Measurements from ENCODE around the gene PGLYRP4. TPM values are rescaled to one million over a fixed set of nuclear protein-coding genes. Genes with fewer than 3 reads are reported as not detected.
"Not testable (repeated sequence)": the region's sequence is repeated elsewhere in the genome, so short reads cannot be mapped to it uniquely, and the experiment has no call there.

The PGLYRP4 gene
- total RNA-seq, 4 donors from 2014 or later = not detected

DNA sequence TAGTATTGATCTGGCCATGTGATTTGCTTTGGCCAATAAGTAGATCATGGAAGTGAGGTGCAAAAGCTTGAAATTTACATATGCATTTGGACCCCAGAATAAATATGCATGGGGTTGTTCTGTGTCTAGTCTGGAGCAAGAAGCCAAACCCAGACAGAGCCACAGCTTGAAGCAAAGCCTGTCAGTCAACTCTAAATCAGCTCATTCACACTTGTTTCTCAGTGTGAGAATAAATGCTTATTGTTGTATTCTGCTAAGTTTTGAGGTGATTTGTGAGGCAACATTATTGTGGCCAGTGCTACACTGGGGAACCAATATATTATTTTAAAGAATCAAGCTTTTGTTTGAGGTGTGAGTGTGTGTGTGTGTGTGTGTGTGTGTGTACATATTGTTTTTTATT is 23.7 kb downstream of the PGLYRP4 start:
- no peak for DNase-seq
- H3K9me3 ChIP-seq = peaks cover 0 to 21% (median 0%) of the 10 kb centered on the region in 3 donors
- TF ChIP-seq, protein P1, sequence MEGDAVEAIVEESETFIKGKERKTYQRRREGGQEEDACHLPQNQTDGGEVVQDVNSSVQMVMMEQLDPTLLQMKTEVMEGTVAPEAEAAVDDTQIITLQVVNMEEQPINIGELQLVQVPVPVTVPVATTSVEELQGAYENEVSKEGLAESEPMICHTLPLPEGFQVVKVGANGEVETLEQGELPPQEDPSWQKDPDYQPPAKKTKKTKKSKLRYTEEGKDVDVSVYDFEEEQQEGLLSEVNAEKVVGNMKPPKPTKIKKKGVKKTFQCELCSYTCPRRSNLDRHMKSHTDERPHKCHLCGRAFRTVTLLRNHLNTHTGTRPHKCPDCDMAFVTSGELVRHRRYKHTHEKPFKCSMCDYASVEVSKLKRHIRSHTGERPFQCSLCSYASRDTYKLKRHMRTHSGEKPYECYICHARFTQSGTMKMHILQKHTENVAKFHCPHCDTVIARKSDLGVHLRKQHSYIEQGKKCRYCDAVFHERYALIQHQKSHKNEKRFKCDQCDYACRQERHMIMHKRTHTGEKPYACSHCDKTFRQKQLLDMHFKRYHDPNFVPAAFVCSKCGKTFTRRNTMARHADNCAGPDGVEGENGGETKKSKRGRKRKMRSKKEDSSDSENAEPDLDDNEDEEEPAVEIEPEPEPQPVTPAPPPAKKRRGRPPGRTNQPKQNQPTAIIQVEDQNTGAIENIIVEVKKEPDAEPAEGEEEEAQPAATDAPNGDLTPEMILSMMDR (IDR thresholded peaks at IDR 0.05 in 4 of 5, conservative IDR thresholded peaks at IDR 0.05 in 1 of 5) = no peak
- no peak for TF ChIP-seq POLR2A (IDR thresholded peaks at IDR 0.05)
- no peaks in the 10 kb centered on the region for H3K4me1 ChIP-seq
- no peaks in the 10 kb centered on the region for H3K27me3 ChIP-seq
- H3K27ac ChIP-seq = no peak overlapping the region
- ATAC-seq = no peak
- in situ Hi-C loops (cut with MboI; ENCODE audit: low sequenced_read_pairs in 4 of 4) = no loop called here
- no peak overlapping the region for H3K4me3 ChIP-seq
- no peaks in the 10 kb centered on the region for H3K36me3 ChIP-seq
- intact Hi-C loops (cut with DNase I; ENCODE audit: low total_unique reads) = no loop called here

DNA sequence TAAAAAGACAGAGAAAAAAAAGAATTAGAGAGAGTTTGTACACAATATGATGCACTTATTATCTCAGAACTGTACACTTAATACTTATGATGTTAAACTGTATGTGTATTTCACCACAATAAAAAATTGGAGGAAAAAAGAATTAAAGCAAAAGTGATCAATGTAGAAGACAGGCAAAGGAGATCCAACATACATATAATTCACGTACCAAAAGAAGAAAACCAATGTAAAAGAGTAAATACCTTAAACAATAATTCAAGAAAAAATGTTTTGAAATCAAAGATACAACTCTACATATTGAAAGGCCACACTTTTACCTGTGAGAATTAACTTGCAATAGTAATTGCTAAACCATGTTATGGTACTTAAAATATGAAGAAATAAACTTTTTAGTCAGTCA is 26.1 kb downstream of the PGLYRP4 start:
- no peak for TF ChIP-seq POLR2A (IDR thresholded peaks at IDR 0.05)
- TF ChIP-seq, protein P1 (IDR thresholded peaks at IDR 0.05 in 4 of 5, conservative IDR thresholded peaks at IDR 0.05 in 1 of 5) = no peak
- Histone ChIP-seq H3K36me3 (no peaks in the 10 kb centered on the region), H3K9me3 (peaks cover 0 to 21% (median 0%) of the 10 kb centered on the region in 3 donors), H3K27ac (no peak overlapping the region), H3K4me1 (no peaks in the 10 kb centered on the region), H3K27me3 (no peaks in the 10 kb centered on the region), H3K4me3 (no peak overlapping the region)
- intact Hi-C loops (cut with DNase I; ENCODE audit: low total_unique reads) = no loop called here
- in situ Hi-C loops (cut with MboI; ENCODE audit: low sequenced_read_pairs in 4 of 4) = no loop called here
- ATAC-seq (no peak), DNase-seq (no peak)

DNA sequence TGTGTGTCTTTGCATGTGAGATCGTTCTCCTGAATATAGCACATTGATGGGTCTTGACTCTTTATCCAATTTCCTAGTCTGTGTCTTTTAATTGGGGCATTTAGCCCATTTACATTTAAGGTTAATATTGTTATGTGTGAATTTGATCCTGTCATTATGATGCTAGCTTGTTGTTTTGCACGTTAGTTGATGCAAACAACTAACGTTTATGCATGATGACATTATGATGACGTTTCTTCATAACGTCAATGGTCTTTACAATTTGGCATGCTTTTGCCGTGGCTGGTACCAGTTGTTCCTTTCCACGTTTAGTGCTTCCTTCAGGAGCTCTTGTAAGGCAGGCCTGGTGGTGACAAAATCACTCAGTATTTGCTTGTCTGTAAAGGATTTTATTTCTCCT is 30.5 kb downstream of the PGLYRP4 start:
- H3K27ac ChIP-seq; intact Hi-C loops (cut with DNase I; ENCODE audit: low total_unique reads); H3K27me3 ChIP-seq; ATAC-seq; H3K4me1 ChIP-seq; H3K4me3 ChIP-seq; H3K36me3 ChIP-seq; in situ Hi-C loops (cut with MboI; ENCODE audit: low sequenced_read_pairs in 4 of 4); DNase-seq: not testable (repeated sequence)
- H3K9me3 ChIP-seq = peaks cover 0 to 11% (median 0%) of the 10 kb centered on the region in 3 donors

DNA sequence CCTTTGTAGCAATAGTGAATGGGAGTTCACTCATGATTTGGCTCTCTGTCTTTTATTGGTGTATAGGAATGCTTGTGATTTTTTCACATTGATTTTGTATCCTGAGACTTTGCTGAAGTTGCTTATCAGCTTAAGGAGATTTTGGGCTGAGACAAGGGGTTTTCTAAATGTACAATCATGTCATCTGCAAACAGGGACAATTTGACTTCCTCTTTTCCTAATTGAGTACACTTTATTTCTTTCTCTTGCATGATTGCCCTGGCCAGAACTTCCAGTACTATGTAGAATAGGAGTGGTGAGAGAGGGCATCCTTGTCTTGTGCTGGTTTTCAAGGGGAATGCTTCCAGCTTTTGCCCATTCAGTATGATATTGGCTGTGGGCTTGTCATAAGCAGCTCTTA is 32.6 kb downstream of the PGLYRP4 start:
- in situ Hi-C loops (cut with MboI; ENCODE audit: low sequenced_read_pairs in 4 of 4); H3K36me3 ChIP-seq; H3K9me3 ChIP-seq; H3K27ac ChIP-seq; H3K27me3 ChIP-seq; intact Hi-C loops (cut with DNase I; ENCODE audit: low total_unique reads); DNase-seq; H3K4me1 ChIP-seq; H3K4me3 ChIP-seq; ATAC-seq: not testable (repeated sequence)

DNA sequence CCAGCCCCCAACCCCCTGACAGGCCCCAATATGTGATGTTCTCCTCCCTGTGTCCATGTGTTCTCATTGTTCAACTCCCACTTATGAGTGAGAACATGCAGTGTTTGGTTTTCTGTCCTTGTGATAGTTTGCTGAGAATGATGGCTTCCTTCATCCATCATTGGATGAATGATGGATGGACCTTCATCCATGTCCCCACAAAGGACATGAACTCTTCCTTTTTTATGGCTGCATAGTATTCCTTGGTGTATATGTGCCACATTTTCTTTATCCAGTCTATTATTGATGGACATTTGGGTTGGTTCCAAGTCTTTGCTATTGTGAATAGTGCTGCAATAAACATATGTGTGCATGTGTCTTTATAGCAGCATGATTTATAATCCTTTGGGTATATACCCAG is 34.3 kb downstream of the PGLYRP4 start:
- DNase-seq; ATAC-seq; H3K27ac ChIP-seq; intact Hi-C loops (cut with DNase I; ENCODE audit: low total_unique reads); H3K4me1 ChIP-seq; in situ Hi-C loops (cut with MboI; ENCODE audit: low sequenced_read_pairs in 4 of 4); H3K36me3 ChIP-seq; H3K27me3 ChIP-seq; H3K4me3 ChIP-seq; H3K9me3 ChIP-seq: not testable (repeated sequence)

DNA sequence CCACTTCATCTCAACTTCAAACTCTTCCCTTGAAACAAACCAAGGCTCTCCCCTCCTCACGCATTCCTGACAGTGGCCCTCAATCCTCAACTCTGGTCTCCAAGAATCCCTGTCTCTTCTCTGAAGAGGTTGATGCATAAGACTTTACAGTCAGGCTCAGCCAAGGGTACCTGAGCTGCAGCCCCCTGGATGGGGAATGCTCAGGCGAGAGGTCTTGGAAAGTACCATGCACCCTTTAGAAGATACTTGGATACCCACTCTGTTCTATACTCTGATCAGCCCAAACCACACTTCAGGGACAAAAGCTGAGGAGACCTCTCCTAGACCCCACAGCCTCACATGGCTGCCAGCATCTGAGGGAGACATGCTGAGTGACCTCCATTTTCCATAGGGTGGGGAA is 35.4 kb downstream of the PGLYRP4 start:
- intact Hi-C loops (cut with DNase I; ENCODE audit: low total_unique reads) (no loop called here), in situ Hi-C loops (cut with MboI; ENCODE audit: low sequenced_read_pairs in 4 of 4) (no loop called here)
- Histone ChIP-seq H3K27me3 (no peaks in the 10 kb centered on the region), H3K4me1 (no peaks in the 10 kb centered on the region), H3K4me3 (no peak overlapping the region), H3K9me3 (no peaks in the 10 kb centered on the region), H3K27ac (no peak overlapping the region), H3K36me3 (no peaks in the 10 kb centered on the region)
- no peak for DNase-seq
- no peak for TF ChIP-seq POLR2A (IDR thresholded peaks at IDR 0.05)
- TF ChIP-seq, protein P1 (IDR thresholded peaks at IDR 0.05 in 4 of 5, conservative IDR thresholded peaks at IDR 0.05 in 1 of 5) = no peak
- ATAC-seq = no peak

Data from gastrocnemius medialis (tissue), 4 donors.